NCI-H2196 (cell line): ENCODE measurements around the gene PTPRN2.
"Not testable (repeated sequence)": the region's sequence is repeated elsewhere in the genome, so short reads cannot be mapped to it uniquely, and the experiment has no call there.

ENCODE experiments used
- DNase-seq: peaks from one replicate; lab custom pipeline; 2025; ENCODE audit not compliant: unreplicated experiment; lab: John Stamatoyannopoulos, UW

The PTPRN2 gene

DNA sequence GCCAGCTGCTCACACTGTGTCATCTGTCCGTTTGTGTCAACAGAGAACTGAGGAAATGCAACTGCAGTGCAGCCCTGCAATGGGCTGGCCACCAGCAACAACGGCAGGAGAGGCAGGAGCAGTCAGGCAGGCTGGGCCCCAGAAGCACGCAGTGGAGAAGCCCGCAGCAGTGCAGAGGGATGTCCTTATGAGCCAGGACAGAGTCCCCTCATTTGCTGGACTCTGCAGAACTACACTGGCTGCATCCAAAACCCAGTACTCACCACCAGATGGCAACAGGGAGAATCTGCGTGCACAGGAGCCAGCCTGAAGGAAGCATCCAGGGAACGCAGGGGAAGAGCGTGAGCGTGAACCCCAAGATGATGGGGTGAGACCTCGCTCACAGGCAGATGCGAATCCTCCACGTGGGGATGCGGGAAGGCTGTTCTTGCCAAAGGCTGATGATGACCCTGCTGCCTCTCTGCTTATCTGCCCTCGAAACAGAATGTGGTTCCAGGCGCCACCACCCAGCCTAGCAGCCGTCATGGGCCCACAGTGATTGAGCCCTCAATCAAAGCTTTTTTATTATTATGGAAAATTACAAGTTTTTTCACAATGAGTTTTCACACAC lies 232.1 kb downstream of the PTPRN2 start:
- DNase-seq: no peak

GRCh38 chr7:158354861-158355260 lies 232.8 kb downstream of the PTPRN2 start:
- DNase-seq: no peak

GRCh38 chr7:158353606-158354570 lies 233.7 kb downstream of the PTPRN2 start:
- DNase-seq: no peak

- DNase-seq: not testable (repeated sequence)
Measured at GRCh38 chr7:158351899-158352729, 235.5 kb downstream of the PTPRN2 start.

- DNase-seq: no peak
Measured at GRCh38 chr7:158351481-158351880, 236.1 kb downstream of the PTPRN2 start.

DNA sequence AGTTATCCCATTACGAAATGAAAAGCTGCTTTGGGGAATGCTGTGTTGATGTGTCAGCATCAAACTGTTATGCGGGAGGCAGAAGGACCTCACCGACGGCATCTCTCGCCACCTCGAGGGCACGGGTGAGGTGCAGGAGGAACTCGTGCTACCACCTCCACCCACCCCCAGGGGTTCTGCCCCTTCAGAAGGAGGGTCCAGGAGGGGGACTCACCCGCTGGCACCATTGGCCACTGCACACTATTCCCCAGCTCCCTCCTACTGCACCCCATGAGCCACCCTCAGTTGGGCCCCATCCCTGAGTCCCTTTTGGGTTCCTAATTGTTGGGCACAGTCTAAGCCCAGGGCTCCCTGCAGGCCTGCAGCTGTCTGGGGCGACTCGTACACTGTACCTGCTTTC lies 236.6 kb downstream of the PTPRN2 start:
- no peak for DNase-seq

GRCh38 chr7:158350166-158350900 lies 237.3 kb downstream of the PTPRN2 start:
- DNase-seq: no peak

GRCh38 chr7:158348446-158348845 lies 239.2 kb downstream of the PTPRN2 start:
- no peak for DNase-seq

GRCh38 chr7:158348039-158348438 lies 239.6 kb downstream of the PTPRN2 start:
- DNase-seq: not testable (repeated sequence)

- DNase-seq: no peak
Measured at GRCh38 chr7:158345731-158346130, 241.9 kb downstream of the PTPRN2 start.

DNA sequence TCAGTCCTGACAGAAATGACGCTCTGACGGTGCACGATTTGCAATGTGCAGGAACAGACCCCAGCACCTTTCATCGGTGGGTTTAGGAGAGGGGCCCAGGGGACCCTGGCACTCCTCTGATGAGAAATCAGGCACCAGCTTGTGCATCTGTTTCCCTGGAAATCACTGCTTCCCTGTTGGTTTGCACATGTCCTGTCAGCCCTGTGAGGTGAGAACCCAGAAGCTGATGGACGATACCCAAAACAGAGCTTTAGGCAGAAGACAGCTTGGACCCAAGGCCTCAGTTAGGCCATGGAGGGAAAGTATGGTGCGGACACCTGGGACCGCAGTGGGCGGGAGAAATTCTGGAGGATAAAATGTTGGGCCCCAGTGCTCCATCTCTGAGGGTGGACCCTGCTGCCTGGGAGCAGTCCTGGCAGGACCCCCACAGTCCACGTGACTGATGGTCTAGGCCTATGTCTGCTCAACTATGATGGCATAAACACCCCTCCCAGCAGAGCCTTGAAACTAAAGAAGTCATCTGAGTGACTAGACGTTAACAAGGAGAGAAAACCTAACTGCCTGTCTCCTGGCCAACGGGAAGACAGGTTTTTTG lies 242.8 kb downstream of the PTPRN2 start:
- no peak for DNase-seq

- DNase-seq: no peak
Measured at GRCh38 chr7:158343936-158344455, 243.6 kb downstream of the PTPRN2 start.

- DNase-seq: no peak
Measured at GRCh38 chr7:158343526-158343925, 244.1 kb downstream of the PTPRN2 start.

GRCh38 chr7:158341097-158341496 lies 246.5 kb downstream of the PTPRN2 start:
- not testable (repeated sequence) for DNase-seq

DNA sequence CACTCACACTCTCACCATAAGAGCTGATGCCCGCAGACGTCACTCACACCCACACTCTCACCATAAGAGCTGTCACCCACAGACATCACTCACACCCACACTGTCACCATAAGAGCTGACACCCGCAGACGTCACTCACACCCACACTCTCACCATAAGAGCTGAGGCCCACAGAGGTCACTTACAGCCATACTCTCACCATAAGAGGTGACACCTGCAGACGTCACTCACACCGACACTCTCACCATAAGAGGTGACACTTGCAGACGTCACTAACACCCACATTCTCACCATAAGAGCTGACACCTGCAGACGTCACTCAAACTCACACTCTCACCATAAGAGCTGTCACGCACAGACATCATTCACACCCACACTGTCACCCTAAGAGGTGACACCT lies 250.7 kb downstream of the PTPRN2 start:
- DNase-seq: not testable (repeated sequence)

DNA sequence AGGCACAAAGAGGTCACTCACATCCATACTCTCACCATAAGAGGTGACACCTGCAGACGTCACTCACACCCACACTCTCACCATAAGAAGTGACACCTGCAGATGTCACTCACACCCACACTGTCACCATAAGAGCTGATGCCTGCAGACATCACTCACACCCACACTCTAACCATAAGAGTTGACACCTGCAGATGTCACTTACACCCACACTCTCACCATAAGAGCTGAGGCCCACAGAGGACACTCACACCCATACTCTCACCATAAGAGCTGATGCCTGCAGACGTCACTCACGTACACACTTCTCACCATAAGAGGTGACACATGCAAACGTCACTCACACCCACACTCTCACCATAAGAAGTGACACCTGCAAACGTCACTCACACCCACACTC lies 255.1 kb downstream of the PTPRN2 start:
- DNase-seq: not testable (repeated sequence)

DNA sequence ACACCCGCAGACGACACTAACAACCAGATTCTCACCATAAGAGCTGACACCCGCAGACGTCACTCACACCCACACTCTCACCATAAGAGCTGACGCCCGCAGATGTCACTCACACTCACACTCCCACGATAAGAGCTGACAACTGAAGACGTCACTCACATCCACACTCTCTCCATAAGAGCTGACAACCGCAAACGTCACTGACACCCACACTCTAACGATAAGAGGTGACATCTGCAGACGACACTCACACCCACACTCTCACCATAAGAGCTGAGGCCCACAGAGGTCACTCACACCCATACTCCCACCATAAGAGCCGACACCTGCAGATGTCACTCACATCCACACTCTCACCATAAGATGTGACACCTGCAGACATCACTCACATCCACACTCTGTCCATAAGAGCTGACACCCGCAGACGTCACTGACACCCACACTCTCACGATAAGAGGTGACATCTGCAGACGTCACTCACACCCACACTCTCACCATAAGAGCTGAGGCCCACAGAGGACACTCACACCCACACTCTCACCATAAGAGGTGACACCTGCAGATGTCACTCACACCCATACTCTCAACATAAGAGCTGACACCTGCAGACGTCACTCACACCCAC lies 255.7 kb downstream of the PTPRN2 start:
- not testable (repeated sequence) for DNase-seq

DNA sequence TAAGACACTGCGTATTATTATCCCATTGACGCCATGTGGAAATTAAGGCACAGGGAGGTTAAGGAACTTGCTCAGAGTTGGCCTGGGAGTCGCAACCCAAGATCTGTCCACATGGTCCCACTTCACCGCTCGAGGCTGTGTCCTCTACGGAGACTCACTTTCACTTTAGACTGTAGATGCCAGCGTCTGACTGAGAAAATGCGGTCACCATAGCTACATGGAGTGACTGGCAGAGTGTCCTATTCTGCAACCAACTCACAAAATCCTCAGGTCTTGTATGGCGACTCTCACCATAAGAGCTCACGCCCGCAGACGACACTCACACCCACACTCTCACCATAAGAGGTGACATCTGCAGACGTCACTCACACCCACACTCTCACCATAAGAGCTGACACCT lies 257.9 kb downstream of the PTPRN2 start:
- DNase-seq: no peak

DNA sequence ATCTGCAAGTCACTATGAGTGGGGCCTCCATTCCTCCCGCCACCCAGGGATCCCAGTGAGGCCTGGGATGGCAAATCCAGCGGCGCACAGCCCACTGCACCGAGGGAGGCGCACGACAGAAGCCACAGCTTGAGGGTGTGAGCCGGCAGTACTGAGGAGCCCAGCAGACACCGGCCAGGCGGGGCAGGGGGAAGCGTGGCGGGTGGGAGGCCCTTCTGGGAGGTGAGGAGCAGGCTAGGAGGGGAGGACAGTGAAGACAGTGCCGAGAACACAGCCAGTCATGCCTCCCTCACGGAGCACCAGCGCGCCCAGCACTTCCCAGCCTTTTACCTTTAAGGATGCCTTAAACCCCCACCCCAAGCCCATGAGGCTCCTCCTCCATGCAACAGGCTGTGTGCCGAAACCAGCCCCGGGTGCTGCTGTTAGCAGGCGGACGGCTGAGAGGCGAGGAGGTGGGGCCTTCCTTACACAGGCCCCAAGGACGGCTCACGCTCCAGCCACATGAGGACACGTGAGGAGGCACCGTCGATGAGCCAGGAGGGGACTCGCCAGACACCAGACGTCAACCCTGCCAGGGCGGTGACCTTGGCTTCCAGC lies 258.5 kb downstream of the PTPRN2 start:
- no peak for DNase-seq
